ENCODE results near the gene CEP295NL.
"Not testable (repeated sequence)": the region's sequence is repeated elsewhere in the genome, so short reads cannot be mapped to it uniquely, and the experiment has no call there.

Gene CEP295NL

GRCh38 chr17:78884876-78885667 lies 17.9 kb downstream of the CEP295NL start:
- no peak for DNase-seq

GRCh38 chr17:78884148-78884825 lies 18.7 kb downstream of the CEP295NL start:
- DNase-seq = no peak

- DNase-seq = peak in 1 of 2 donors; percentile 43
These were observed 19.4 kb downstream of the CEP295NL start for GRCh38 chr17:78883533-78884131.

GRCh38 chr17:78883089-78883532 lies 19.9 kb downstream of the CEP295NL start:
- peak in 1 of 2 donors; percentile 78 for DNase-seq

GRCh38 chr17:78882540-78883088 lies 20.4 kb downstream of the CEP295NL start:
- peak in 1 of 2 donors; percentile 25 for DNase-seq

- peak; percentile 32 to 33 for DNase-seq
These were observed 23.3 kb downstream of the CEP295NL start for GRCh38 chr17:78879635-78880186.

- DNase-seq = no peak
These were observed 24.0 kb downstream of the CEP295NL start for GRCh38 chr17:78878871-78879527.

GRCh38 chr17:78878261-78878660 lies 24.7 kb downstream of the CEP295NL start:
- no peak for DNase-seq

- DNase-seq = not testable (repeated sequence)
These were observed 26.0 kb downstream of the CEP295NL start for GRCh38 chr17:78876954-78877517.

GRCh38 chr17:78876094-78876597 lies 26.9 kb downstream of the CEP295NL start:
- no peak for DNase-seq

GRCh38 chr17:78875363-78876093 lies 27.5 kb downstream of the CEP295NL start:
- DNase-seq = no peak

GRCh38 chr17:78873519-78874340 lies 29.3 kb downstream of the CEP295NL start:
- DNase-seq = no peak

GRCh38 chr17:78872486-78872885 lies 30.5 kb downstream of the CEP295NL start:
- no peak for DNase-seq

- DNase-seq = no peak
These were observed 32.4 kb downstream of the CEP295NL start for GRCh38 chr17:78870621-78871020.

- DNase-seq = no peak
These were observed 34.6 kb downstream of the CEP295NL start for GRCh38 chr17:78868391-78868790.

- not testable (repeated sequence) for DNase-seq
These were observed 36.0 kb downstream of the CEP295NL start for GRCh38 chr17:78867046-78867445.

GRCh38 chr17:78865682-78866390 lies 37.2 kb downstream of the CEP295NL start:
- peak; percentile 62 to 63 for DNase-seq

GRCh38 chr17:78864117-78864516 lies 38.9 kb downstream of the CEP295NL start:
- no peak for DNase-seq

Data from CD4-positive, alpha-beta T cell treated with Interleukin-4 for 1 hour (primary cell).